HCT116 (cell line): ENCODE measurements around the gene POU4F1. TPM values are rescaled to one million over a fixed set of nuclear protein-coding genes. Genes with fewer than 3 reads are reported as not detected.

Experiments
- ATAC-seq: fragments of 200-7000 bp; cut with Tn5 transposase; 2 replicates; pipeline ENCODE4 v1.9.1; 2020; ENCODE audit warnings: mild to moderate bottlenecking, moderate library complexity
- BruUV-seq: library from RNA; stranded (reverse); fragments of 400-500 nt; replicated peaks from 2 replicates; lab custom pipeline; 2021; lab: Mats Ljungman, UMichigan
- CTCF ChIA-PET: fragments of 300-600 bp; sonication (Branson Sonifier 250); formaldehyde crosslinking; loops from one replicate; lab custom pipeline; 2021; ENCODE audit warnings: antibody characterized with exemption; lab: Charles Lee
- POLR2A ChIA-PET: fragments of 300-600, 350-600 bp; sonication (Branson Sonifier 250); formaldehyde crosslinking; loops from one replicate; lab custom pipeline; 2021; ENCODE audit warnings: antibody characterized with exemption; lab: Charles Lee
- RAD21 ChIA-PET, 2 experiments: fragments of 300-600 bp; sonication (Branson Sonifier 250); formaldehyde crosslinking; loops; one replicate each; lab custom pipeline; 2023; ENCODE audit warnings: low total read pairs in 2 of 2; ENCODE audit not compliant: uncharacterized antibody in 2 of 2, unreplicated experiment in 2 of 2, low non-redundant PET in 1 of 2; lab: Charles Lee
- DNase-seq: peaks from one replicate; pipeline ENCODE4 v3.0.0-alpha.2; 2010; ENCODE audit warnings: low read depth, low spot score
- H2AFZ ChIP-seq: fragments of 200-600 bp; shearing (Covaris generic), sonication (generic); 2 replicates; pipeline ENCODE4 v1.6.1; 2017; ENCODE audit warnings: low read depth, mixed run types, mixed read lengths, antibody characterized with exemption, low read length; ENCODE audit not compliant: poor library complexity, severe bottlenecking
- H3K27ac ChIP-seq: 2 replicates; pipeline ENCODE4 v1.5.1; 2012; ENCODE audit warnings: low read depth, low read length
- H3K27me3 ChIP-seq: fragments of 200-600 bp; sonication (generic); 2 replicates; pipeline ENCODE4 v1.6.1; 2016; ENCODE audit warnings: mixed run types, low read length, mixed read lengths; ENCODE audit not compliant: insufficient read depth
- H3K36me3 ChIP-seq, 2 experiments: fragments of 200-500 bp in 1 of 2; fragments of 200-600 bp in 1 of 2; sonication (Bioruptor generic) in 1 of 2; sonication (generic) in 1 of 2; 2 replicates each; pipeline versions ENCODE4 v1.5.1 to v1.6.1; 2014 to 2016; ENCODE audit warnings: low read length in 2 of 2, inconsistent platforms in 1 of 2, mixed read lengths in 1 of 2, mixed run types in 1 of 2; ENCODE audit not compliant: insufficient read depth in 2 of 2, control insufficient read depth in 1 of 2
- H3K4me1 ChIP-seq, 2 experiments: fragments of 200-600 bp in 1 of 2; sonication (generic) in 1 of 2; 2 replicates each; pipeline versions ENCODE4 v1.5.1 to v1.6.1; 2012 to 2017; ENCODE audit warnings: low read length in 2 of 2, inconsistent platforms in 1 of 2, mild to moderate bottlenecking in 1 of 2, mixed read lengths in 1 of 2, mixed run types in 1 of 2, moderate library complexity in 1 of 2; ENCODE audit not compliant: insufficient read depth in 2 of 2, control insufficient read depth in 1 of 2
- H3K4me2 ChIP-seq: fragments of 200-600 bp; sonication (generic); 2 replicates; pipeline ENCODE4 v1.6.1; 2017; ENCODE audit warnings: mixed run types, low read length, mixed read lengths
- H3K4me3 ChIP-seq, 2 experiments: fragments of 200-600 bp in 1 of 2; sonication (generic) in 1 of 2; replicated peaks in 1 of 2; 2 replicates each; pipeline ENCODE4 v1.5.1; 2011 to 2016; ENCODE audit warnings: low read length in 2 of 2, control low read depth in 1 of 2, low read depth in 1 of 2, mild to moderate bottlenecking in 1 of 2, mixed read lengths in 1 of 2, mixed run types in 1 of 2
- H3K79me2 ChIP-seq: fragments of 200-600 bp; sonication (generic); 2 replicates; pipeline ENCODE4 v1.6.1; 2017; ENCODE audit warnings: mild to moderate bottlenecking, mixed run types, low read length, moderate library complexity, mixed read lengths; ENCODE audit not compliant: insufficient read depth
- H3K9ac ChIP-seq: fragments of 200-600 bp; sonication (generic); 2 replicates; pipeline ENCODE4 v1.6.1; 2016; ENCODE audit warnings: low read length, mixed read lengths
- H3K9me2 ChIP-seq: fragments of 200-600 bp; sonication (generic), shearing (Covaris generic); 2 replicates; pipeline ENCODE4 v1.6.1; 2017; ENCODE audit warnings: mixed run types, mild to moderate bottlenecking, moderate library complexity; ENCODE audit not compliant: insufficient read depth
- H3K9me3 ChIP-seq, 2 experiments: fragments of 200-500 bp in 1 of 2; fragments of 200-600 bp in 1 of 2; sonication (Bioruptor generic) in 1 of 2; sonication (generic) in 1 of 2; 2 replicates each; pipeline ENCODE4 v1.6.1; 2014 to 2017; ENCODE audit warnings: low read length in 2 of 2, mixed read lengths in 2 of 2, inconsistent platforms in 1 of 2, low read depth in 1 of 2, mild to moderate bottlenecking in 1 of 2, mixed run types in 1 of 2, moderate library complexity in 1 of 2; ENCODE audit not compliant: control insufficient read depth in 1 of 2, insufficient read depth in 1 of 2
- H4K20me1 ChIP-seq: fragments of 200-600 bp; sonication (generic), shearing (Covaris generic); 2 replicates; pipeline ENCODE4 v1.6.1; 2017; ENCODE audit warnings: mixed run types, mild to moderate bottlenecking, moderate library complexity; ENCODE audit not compliant: insufficient read depth
- CBX3 ChIP-seq: IDR thresholded peaks from 2 replicates; pipeline ENCODE4 v1.6.1; 2012; ENCODE audit warnings: low read depth
- CEBPB ChIP-seq: IDR thresholded peaks from 2 replicates; pipeline ENCODE4 v1.6.1; 2012; ENCODE audit warnings: low read depth
- CTCF ChIP-seq, 3 experiments: fragments of 200-600 bp in 1 of 3; sonication (generic) in 1 of 3; IDR thresholded peaks in 2 of 3; conservative IDR thresholded peaks in 1 of 3; 2 replicates each; pipeline ENCODE4 v1.5.1; 2012 to 2017; ENCODE audit warnings: low read depth in 2 of 3, low read length in 2 of 3, antibody characterized with exemption in 1 of 3, borderline replicate concordance in 1 of 3, control low read depth in 1 of 3, mild to moderate bottlenecking in 1 of 3, mixed read lengths in 1 of 3, mixed run types in 1 of 3, moderate library complexity in 1 of 3; ENCODE audit not compliant: insufficient read depth in 1 of 3
- ELF1 ChIP-seq: IDR thresholded peaks from 2 replicates; pipeline ENCODE4 v1.6.1; 2012; ENCODE audit warnings: low read depth, borderline replicate concordance
- EZH2 ChIP-seq: fragments of 200-600 bp; sonication (generic); IDR thresholded peaks from 2 replicates; pipeline ENCODE4 v1.6.1; 2017; ENCODE audit warnings: antibody characterized with exemption, mixed run types
- EZH2phosphoT487 ChIP-seq: fragments of 200-600 bp; IDR thresholded peaks from 2 replicates; pipeline ENCODE4 v1.6.1; 2018; ENCODE audit warnings: antibody characterized with exemption, borderline replicate concordance
- FOSL1 ChIP-seq: IDR thresholded peaks from 2 replicates; pipeline ENCODE4 v1.6.1; 2012; ENCODE audit warnings: low read depth
- MAX ChIP-seq: IDR thresholded peaks from 2 replicates; pipeline ENCODE4 v1.6.1; 2012
- POLR2AphosphoS5 ChIP-seq: IDR thresholded peaks from 2 replicates; pipeline ENCODE4 v1.6.1; 2011; ENCODE audit warnings: mild to moderate bottlenecking, low read depth, low read length, moderate library complexity
- RAD21 ChIP-seq: IDR thresholded peaks from 2 replicates; pipeline ENCODE4 v1.6.1; 2012; ENCODE audit warnings: low read depth, mild to moderate bottlenecking
- REST ChIP-seq: IDR thresholded peaks from 2 replicates; pipeline ENCODE4 v1.6.1; 2012; ENCODE audit warnings: low read depth
- SIN3A ChIP-seq: IDR thresholded peaks from 2 replicates; pipeline ENCODE4 v1.6.1; 2012; ENCODE audit warnings: low read depth
- SRF ChIP-seq: IDR thresholded peaks from 2 replicates; pipeline ENCODE4 v1.6.1; 2012; ENCODE audit warnings: low read depth
- TCF7L2 ChIP-seq: IDR thresholded peaks from 2 replicates; pipeline ENCODE4 v1.7.0; 2011; ENCODE audit warnings: borderline replicate concordance, inconsistent platforms; ENCODE audit not compliant: insufficient read depth, insufficient read length; ENCODE audit errors: extremely low read depth
- ZBTB33 ChIP-seq: IDR thresholded peaks from 2 replicates; pipeline ENCODE4 v1.6.1; 2011; ENCODE audit warnings: mild to moderate bottlenecking, low read length, moderate library complexity; ENCODE audit not compliant: insufficient replicate concordance; ENCODE audit errors: extremely low read depth
- intact Hi-C: fragments of 100-400 bp; cut with micrococcal nuclease; formaldehyde crosslinking; loops from 2 replicates; pipeline ENCODE4 v1.10.0; 2022
- total RNA-seq: library from RNA; stranded (reverse); gene quantifications from one replicate; pipeline ENCODE4 v1.2.1, GENCODE V29; 2021; ENCODE audit not compliant: unreplicated experiment

Gene POU4F1
- total RNA-seq, 1 experiment from 2014 or later: not detected

- Histone ChIP-seq H3K9me3 (no peaks in the 10 kb centered on the region), H3K9ac (no peak overlapping the region), H3K9me2 (no peaks in the 10 kb centered on the region), H3K4me3 (no peak overlapping the region), H3K79me2 (no peaks in the 10 kb centered on the region), H4K20me1 (no peaks in the 10 kb centered on the region), H3K27ac (no peak overlapping the region), H3K4me1 (no peaks in the 10 kb centered on the region), H3K36me3 (no peaks in the 10 kb centered on the region)
- ChIA-PET POLR2A (no interaction called here), RAD21 (no interaction called here)
- ATAC-seq (no peak), DNase-seq (no peak)
- intact Hi-C loops: no loop called here
- no TSS peak for BruUV-seq
- TF ChIP-seq POLR2AphosphoS5 (no peak), CBX3 (no peak), ZBTB33 (no peak), RAD21 (no peak), TCF7L2 (no peak), EZH2phosphoT487 (no peak), EZH2 (no peak), SIN3A (no peak), MAX (no peak), SRF (no peak), ELF1 (no peak), REST (no peak), CEBPB (no peak), CTCF (IDR thresholded peaks at IDR 0.05 in 2 of 3, conservative IDR thresholded peaks at IDR 0.05 in 1 of 3; ENCODE audit: borderline replicate concordance in 1 of 3, insufficient read depth in 1 of 3, low read depth in 2 of 3, low read length in 2 of 3) (no peak), FOSL1 (no peak)
- TF ChIP-seq, all 23 proteins: peak for 0
- H3K27me3 ChIP-seq: peaks cover 22% of the 10 kb centered on the region
- CTCF ChIA-PET: no interaction called here
- H3K4me2 ChIP-seq: no peak overlapping the region
- no peak overlapping the region for H2AFZ ChIP-seq
Measured at GRCh38 chr13:78600280-78600883, 3.0 kb downstream of the POU4F1 start.
